ENCODE results near the gene CDKN2C. TPM values are rescaled to one million over a fixed set of nuclear protein-coding genes. Genes with fewer than 3 reads are reported as not detected.
A peak's percentile ranks its signal among the peaks of the same experiment; 100 is the strongest.

CDKN2C gene
- total RNA-seq, 2 donors from 2014 or later = 11.3 to 15.9 TPM

GRCh38 chr1:50976111-50976889 is 6.3 kb downstream of the CDKN2C start:
- peak overlapping the region; percentile 80 to 84 for H3K4me3 ChIP-seq
- no peak for DNase-seq (ENCODE audit: low spot score)
- peaks cover 0 to 9% of the 10 kb centered on the region in 2 donors for H3K4me1 ChIP-seq
- TF ChIP-seq CTCF (IDR thresholded peaks at IDR 0.05) = no peak
- H3K36me3 ChIP-seq = no peaks in the 10 kb centered on the region
- H3K27ac ChIP-seq = peak overlapping the region; percentile 98 to 100
- H3K27me3 ChIP-seq = no peaks in the 10 kb centered on the region
- no peaks in the 10 kb centered on the region for H3K9me3 ChIP-seq

GRCh38 chr1:50976890-50977574 is 7.0 kb downstream of the CDKN2C start:
- peaks cover 0 to 9% of the 10 kb centered on the region in 2 donors for H3K4me1 ChIP-seq
- DNase-seq (ENCODE audit: low spot score) = no peak
- peak overlapping the region; percentile 80 to 84 for H3K4me3 ChIP-seq
- no peaks in the 10 kb centered on the region for H3K27me3 ChIP-seq
- no peak for TF ChIP-seq CTCF (IDR thresholded peaks at IDR 0.05)
- H3K9me3 ChIP-seq = no peaks in the 10 kb centered on the region
- no peaks in the 10 kb centered on the region for H3K36me3 ChIP-seq
- peak overlapping the region; percentile 98 to 100 for H3K27ac ChIP-seq

GRCh38 chr1:50977575-50978143 is 7.6 kb downstream of the CDKN2C start:
- H3K27ac ChIP-seq = peak overlapping the region; percentile 98 to 100
- H3K4me3 ChIP-seq = peak overlapping the region; percentile 80 to 84
- H3K4me1 ChIP-seq = peaks cover 0 to 9% of the 10 kb centered on the region in 2 donors
- H3K36me3 ChIP-seq = no peaks in the 10 kb centered on the region
- TF ChIP-seq CTCF (IDR thresholded peaks at IDR 0.05) = no peak
- no peaks in the 10 kb centered on the region for H3K27me3 ChIP-seq
- DNase-seq (ENCODE audit: low spot score) = no peak
- no peaks in the 10 kb centered on the region for H3K9me3 ChIP-seq

GRCh38 chr1:50978144-50978851 is 8.3 kb downstream of the CDKN2C start:
- Histone ChIP-seq H3K27ac (peak overlapping the region; percentile 98 to 100), H3K27me3 (no peaks in the 10 kb centered on the region), H3K9me3 (no peaks in the 10 kb centered on the region), H3K36me3 (no peaks in the 10 kb centered on the region), H3K4me3 (peak overlapping the region; percentile 80 to 84), H3K4me1 (peaks cover 0 to 9% of the 10 kb centered on the region in 2 donors)
- DNase-seq (ENCODE audit: low spot score) = no peak
- TF ChIP-seq CTCF (IDR thresholded peaks at IDR 0.05) = no peak

GRCh38 chr1:50978852-50979781 is 9.1 kb downstream of the CDKN2C start:
- H3K4me3 ChIP-seq = peak overlapping the region; percentile 80 to 84
- no peak for TF ChIP-seq CTCF (IDR thresholded peaks at IDR 0.05)
- peaks cover 0 to 9% of the 10 kb centered on the region in 2 donors for H3K4me1 ChIP-seq
- no peaks in the 10 kb centered on the region for H3K36me3 ChIP-seq
- DNase-seq (ENCODE audit: low spot score) = no peak
- peak overlapping the region; percentile 98 to 100 for H3K27ac ChIP-seq
- H3K27me3 ChIP-seq = no peaks in the 10 kb centered on the region
- H3K9me3 ChIP-seq = no peaks in the 10 kb centered on the region
